Measurements from ENCODE around the gene CAMTA1. TPM values are rescaled to one million over a fixed set of nuclear protein-coding genes. Genes with fewer than 3 reads are reported as not detected.

CAMTA1 gene
- polyA plus RNA-seq, 1 experiment, result 23.1 TPM

DNA sequence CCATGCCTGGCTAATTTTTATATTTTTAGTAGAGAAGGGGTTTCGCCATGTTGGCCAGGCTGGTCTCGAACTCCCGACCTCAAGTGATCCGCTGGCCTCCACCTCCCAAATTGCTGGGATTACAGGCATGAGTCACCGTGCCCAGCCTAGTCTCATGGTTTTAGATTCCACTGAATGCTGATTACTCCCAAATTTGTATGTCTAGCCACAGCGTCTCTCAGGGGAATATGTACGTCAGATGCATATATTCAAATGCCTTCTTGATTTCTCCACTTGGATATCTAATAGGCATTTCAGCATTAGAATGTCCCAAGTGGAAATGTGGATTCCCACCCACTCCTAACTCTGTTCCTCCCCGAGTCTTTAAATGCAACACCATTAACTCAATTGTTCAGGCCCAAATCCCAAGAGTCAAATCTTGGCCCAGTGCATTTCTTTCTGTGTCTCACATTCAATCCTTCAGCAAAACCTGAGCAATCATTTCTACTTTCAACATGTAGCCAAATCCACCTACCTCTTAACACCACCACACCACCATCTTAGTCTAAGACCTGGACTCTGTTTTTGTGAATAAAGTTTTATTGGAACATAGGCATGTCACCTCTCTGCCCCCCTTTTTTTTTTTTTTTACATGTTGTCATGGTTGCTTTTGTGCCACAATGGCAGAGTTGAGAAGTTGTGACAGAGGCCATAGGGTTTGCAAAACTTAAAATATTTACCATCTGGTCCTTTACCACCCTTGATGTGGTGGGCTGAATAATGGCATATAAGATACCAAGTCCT, 9.8 kb upstream of the CAMTA1 start:
- TF ChIP-seq, protein P1, sequence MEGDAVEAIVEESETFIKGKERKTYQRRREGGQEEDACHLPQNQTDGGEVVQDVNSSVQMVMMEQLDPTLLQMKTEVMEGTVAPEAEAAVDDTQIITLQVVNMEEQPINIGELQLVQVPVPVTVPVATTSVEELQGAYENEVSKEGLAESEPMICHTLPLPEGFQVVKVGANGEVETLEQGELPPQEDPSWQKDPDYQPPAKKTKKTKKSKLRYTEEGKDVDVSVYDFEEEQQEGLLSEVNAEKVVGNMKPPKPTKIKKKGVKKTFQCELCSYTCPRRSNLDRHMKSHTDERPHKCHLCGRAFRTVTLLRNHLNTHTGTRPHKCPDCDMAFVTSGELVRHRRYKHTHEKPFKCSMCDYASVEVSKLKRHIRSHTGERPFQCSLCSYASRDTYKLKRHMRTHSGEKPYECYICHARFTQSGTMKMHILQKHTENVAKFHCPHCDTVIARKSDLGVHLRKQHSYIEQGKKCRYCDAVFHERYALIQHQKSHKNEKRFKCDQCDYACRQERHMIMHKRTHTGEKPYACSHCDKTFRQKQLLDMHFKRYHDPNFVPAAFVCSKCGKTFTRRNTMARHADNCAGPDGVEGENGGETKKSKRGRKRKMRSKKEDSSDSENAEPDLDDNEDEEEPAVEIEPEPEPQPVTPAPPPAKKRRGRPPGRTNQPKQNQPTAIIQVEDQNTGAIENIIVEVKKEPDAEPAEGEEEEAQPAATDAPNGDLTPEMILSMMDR (IDR thresholded peaks at IDR 0.05; ENCODE audit: insufficient read depth, low read depth, low read length), result no peak
- Histone ChIP-seq H3K4me3 (ENCODE audit: low read depth, low read length) (no peak overlapping the region), H3K36me3 (ENCODE audit: control insufficient read depth, insufficient read depth, low read length) (no peaks in the 10 kb centered on the region), H3K27me3 (ENCODE audit: control insufficient read depth, insufficient read depth, low read length) (no peaks in the 10 kb centered on the region)
- ChIA-PET POLR2A (no interaction called here), CTCF (no interaction called here)
- no peak for DNase-seq (ENCODE audit: low read depth)

DNA sequence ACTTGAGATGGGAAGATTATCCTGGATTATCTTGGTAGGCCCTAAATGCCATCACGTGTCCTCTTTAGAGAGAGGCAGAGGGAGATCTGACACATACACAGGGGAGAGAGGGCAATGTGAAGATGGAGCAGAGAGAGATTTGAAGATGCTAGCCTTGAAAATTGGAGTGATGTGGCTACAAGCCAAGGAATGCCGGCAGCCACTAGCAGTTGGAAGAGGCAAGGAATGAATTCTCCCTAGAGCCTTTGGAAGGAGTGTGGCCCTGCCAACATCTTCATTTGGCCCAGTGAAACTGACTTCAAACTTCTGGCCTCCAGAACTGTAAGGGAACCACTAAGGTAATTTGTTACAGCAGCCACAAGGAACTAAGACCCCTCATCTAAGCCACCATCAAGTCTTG, 8.9 kb upstream of the CAMTA1 start:
- TF ChIP-seq, protein P1 (IDR thresholded peaks at IDR 0.05; ENCODE audit: insufficient read depth, low read depth, low read length), result no peak
- no peaks in the 10 kb centered on the region for H3K36me3 ChIP-seq (ENCODE audit: control insufficient read depth, insufficient read depth, low read length)
- H3K4me3 ChIP-seq (ENCODE audit: low read depth, low read length), result no peak overlapping the region
- no peaks in the 10 kb centered on the region for H3K27me3 ChIP-seq (ENCODE audit: control insufficient read depth, insufficient read depth, low read length)
- ChIA-PET CTCF (no interaction called here), POLR2A (no interaction called here)
- no peak for DNase-seq (ENCODE audit: low read depth)

DNA sequence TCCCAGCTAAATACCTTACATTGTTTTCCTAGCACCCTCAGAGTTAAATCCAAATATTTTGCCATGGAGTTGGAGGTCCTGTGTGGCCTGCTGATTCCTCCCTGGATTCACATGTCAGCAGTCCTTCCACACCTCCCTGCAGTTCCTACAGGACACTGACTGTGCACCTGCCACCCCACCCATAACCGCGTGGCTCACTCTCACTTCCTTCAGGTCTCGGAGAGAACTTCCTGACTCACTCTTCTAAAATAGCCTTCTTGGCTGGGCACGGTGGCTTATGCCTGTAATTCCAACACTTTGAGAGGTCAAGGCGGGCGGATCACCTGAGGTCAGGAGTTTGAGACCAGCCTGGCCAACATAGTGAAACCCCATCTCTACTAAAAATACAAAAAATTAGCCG, 8.4 kb upstream of the CAMTA1 start:
- H3K4me3 ChIP-seq (ENCODE audit: low read depth, low read length), result no peak overlapping the region
- no peaks in the 10 kb centered on the region for H3K36me3 ChIP-seq (ENCODE audit: control insufficient read depth, insufficient read depth, low read length)
- H3K27me3 ChIP-seq (ENCODE audit: control insufficient read depth, insufficient read depth, low read length), result no peaks in the 10 kb centered on the region
- POLR2A ChIA-PET, result no interaction called here
- CTCF ChIA-PET, result no interaction called here
- DNase-seq (ENCODE audit: low read depth), result no peak
- TF ChIP-seq, protein P1 (IDR thresholded peaks at IDR 0.05; ENCODE audit: insufficient read depth, low read depth, low read length), result no peak

DNA sequence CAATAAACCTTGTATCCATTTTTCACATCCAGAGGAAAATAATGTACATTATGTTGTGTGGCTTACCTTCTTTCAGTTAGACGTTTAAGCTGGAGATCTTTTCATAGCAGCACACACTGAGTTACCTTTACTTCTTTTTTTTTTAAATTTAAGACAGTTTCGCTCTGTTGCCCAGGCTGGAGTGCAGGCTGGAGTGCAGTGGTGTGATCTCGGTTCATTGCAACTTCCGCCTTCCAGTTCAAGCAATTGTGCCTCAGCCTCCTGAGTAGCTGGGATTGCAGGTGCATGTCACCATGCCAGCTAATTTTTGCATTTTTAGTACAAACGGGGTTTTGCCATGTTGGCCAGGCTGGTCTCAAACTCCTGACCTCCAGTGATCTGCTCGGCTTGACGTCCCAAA, 7.4 kb upstream of the CAMTA1 start:
- no peaks in the 10 kb centered on the region for H3K36me3 ChIP-seq (ENCODE audit: control insufficient read depth, insufficient read depth, low read length)
- no peak for DNase-seq (ENCODE audit: low read depth)
- TF ChIP-seq, protein P1 (IDR thresholded peaks at IDR 0.05; ENCODE audit: insufficient read depth, low read depth, low read length), result no peak
- ChIA-PET CTCF (interaction anchor here (1.4 kb wide), 1 partner anchor 58 kb away, joined by 3 read pairs; no protein-coding TSS in a partner anchor), POLR2A (no interaction called here)
- no peak overlapping the region for H3K4me3 ChIP-seq (ENCODE audit: low read depth, low read length)
- no peaks in the 10 kb centered on the region for H3K27me3 ChIP-seq (ENCODE audit: control insufficient read depth, insufficient read depth, low read length)

DNA sequence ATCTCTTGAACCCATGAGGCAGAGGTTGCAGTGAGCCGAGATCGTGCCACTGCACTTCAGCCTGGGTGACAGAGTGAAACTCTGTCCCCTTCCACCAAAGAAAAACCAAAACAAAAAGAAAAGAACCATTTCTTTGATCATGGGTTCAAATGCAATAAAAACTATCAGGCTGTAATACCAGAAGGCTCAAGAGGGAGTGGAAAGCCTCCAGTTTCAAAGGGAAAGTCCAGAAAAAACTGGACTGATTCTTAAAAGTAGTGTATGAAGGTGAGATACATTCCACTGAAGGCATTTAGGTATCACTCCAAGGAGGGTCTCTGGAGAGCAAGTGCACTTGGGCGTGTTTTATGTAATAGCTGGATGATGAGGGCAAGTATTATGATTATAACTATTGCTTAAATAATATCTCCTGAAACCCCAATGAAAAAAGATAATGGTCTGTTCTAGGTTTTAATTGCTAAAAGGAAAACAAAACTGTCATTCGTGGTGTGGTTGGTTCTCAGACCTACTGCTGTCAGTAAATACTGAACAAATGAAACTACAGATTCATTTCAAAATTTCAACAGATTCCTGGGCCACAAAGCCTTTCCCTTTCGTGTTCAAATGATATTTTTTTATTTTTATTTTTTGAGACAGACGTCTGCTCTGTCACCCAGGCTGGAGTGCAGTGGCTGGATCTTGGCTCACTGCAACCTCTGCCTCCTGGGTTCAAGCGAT, 6.0 kb upstream of the CAMTA1 start:
- POLR2A ChIA-PET, result no interaction called here
- CTCF ChIA-PET, result interaction anchor here (1.4 kb wide), 2 partner anchors 60 kb away, joined by 3 read pairs; no protein-coding TSS in a partner anchor
- Histone ChIP-seq H3K4me3 (ENCODE audit: low read depth, low read length) (no peak overlapping the region), H3K36me3 (ENCODE audit: control insufficient read depth, insufficient read depth, low read length) (no peaks in the 10 kb centered on the region), H3K27me3 (ENCODE audit: control insufficient read depth, insufficient read depth, low read length) (no peaks in the 10 kb centered on the region)
- TF ChIP-seq, protein P1 (IDR thresholded peaks at IDR 0.05; ENCODE audit: insufficient read depth, low read depth, low read length), result no peak
- DNase-seq (ENCODE audit: low read depth), result no peak
